Ishikawa (cell line): Measurements from ENCODE around the gene GMDS.

Experiments used
- CEBPB ChIP-seq: IDR thresholded peaks from 2 replicates; pipeline ENCODE4 v1.6.1; 2012
- CREB1 ChIP-seq: IDR thresholded peaks from 2 replicates; pipeline ENCODE4 v1.6.1; 2012; ENCODE audit warnings: low read depth
- RAD21 ChIP-seq: IDR thresholded peaks from 2 replicates; pipeline ENCODE4 v1.6.1; 2012; ENCODE audit warnings: low read depth
- TF ChIP-seq, protein P1 (sequence below): IDR thresholded peaks from 2 replicates; pipeline ENCODE4 v1.6.1; 2012; ENCODE audit warnings: low read depth, mild to moderate bottlenecking

DNA sequence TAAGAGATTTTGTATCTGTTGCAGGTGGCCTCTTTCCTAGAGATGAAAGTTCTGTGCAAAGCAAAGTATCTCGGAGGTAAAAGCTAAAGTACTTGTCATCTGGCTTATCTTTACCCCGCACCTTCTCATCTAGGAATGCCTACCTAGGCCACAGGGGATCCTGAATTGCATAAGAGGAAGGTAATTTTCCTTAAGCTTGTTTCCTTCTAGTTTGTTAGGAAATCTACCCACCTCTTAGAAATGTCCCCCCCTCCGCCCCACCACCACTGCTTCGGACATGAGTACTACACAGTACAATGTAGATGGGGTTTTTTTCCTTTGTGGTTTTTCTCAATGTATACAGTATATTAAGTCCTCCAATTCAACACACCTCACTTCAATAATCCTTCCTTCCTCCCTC, 614.2 kb downstream of the GMDS start:
- TF ChIP-seq CEBPB (no peak), RAD21 (no peak), CREB1 (no peak)
- TF ChIP-seq, protein P1, sequence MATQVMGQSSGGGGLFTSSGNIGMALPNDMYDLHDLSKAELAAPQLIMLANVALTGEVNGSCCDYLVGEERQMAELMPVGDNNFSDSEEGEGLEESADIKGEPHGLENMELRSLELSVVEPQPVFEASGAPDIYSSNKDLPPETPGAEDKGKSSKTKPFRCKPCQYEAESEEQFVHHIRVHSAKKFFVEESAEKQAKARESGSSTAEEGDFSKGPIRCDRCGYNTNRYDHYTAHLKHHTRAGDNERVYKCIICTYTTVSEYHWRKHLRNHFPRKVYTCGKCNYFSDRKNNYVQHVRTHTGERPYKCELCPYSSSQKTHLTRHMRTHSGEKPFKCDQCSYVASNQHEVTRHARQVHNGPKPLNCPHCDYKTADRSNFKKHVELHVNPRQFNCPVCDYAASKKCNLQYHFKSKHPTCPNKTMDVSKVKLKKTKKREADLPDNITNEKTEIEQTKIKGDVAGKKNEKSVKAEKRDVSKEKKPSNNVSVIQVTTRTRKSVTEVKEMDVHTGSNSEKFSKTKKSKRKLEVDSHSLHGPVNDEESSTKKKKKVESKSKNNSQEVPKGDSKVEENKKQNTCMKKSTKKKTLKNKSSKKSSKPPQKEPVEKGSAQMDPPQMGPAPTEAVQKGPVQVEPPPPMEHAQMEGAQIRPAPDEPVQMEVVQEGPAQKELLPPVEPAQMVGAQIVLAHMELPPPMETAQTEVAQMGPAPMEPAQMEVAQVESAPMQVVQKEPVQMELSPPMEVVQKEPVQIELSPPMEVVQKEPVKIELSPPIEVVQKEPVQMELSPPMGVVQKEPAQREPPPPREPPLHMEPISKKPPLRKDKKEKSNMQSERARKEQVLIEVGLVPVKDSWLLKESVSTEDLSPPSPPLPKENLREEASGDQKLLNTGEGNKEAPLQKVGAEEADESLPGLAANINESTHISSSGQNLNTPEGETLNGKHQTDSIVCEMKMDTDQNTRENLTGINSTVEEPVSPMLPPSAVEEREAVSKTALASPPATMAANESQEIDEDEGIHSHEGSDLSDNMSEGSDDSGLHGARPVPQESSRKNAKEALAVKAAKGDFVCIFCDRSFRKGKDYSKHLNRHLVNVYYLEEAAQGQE: no peak
